Endothelial cell of umbilical vein (primary cell): ENCODE data around the gene CMTM8. TPM values are rescaled to one million over a fixed set of nuclear protein-coding genes. Genes with fewer than 3 reads are reported as not detected.

ENCODE experiments used
- polyA plus RNA-seq, 4 experiments: library from polyadenylated mRNA; depleted of rRNA in 3 of 4; stranded (reverse) in 3 of 4; unstranded in 1 of 4; fragments of >200 nt; gene quantifications; 2 replicates each; pipeline versions ENCODE4 v1.2.1 to v1.2.3, GENCODE V29; 2011 to 2012; ENCODE audit warnings: missing spikeins in 1 of 4
- small RNA-seq: library from RNA; depleted of rRNA; stranded (forward); fragments of <200 nt; gene quantifications from one replicate; pipeline ENCODE3, GENCODE V24; 2012; ENCODE audit warnings: low replicate concordance, low read depth; ENCODE audit not compliant: insufficient read depth, insufficient read length
- total RNA-seq: library from RNA; stranded (reverse); gene quantifications from 2 replicates; pipeline ENCODE4 v1.2.3, GENCODE V29; 2021

Gene CMTM8
- total and polyA plus RNA-seq, 2 donors (not counting 3 experiments of a cell fraction or from before 2014, with no cell fraction given): 7.3 to 11.9 TPM

Small RNAs within 50 kb of the gene (small RNA-seq; reads per million reads assigned to genes)
- not detected for gene AC097639.2

Other genes with a start within 250 kb of the CMTM8 start
- 11.3 and 12.9 TPM in 2 replicates for gene GPD1L, start 132.1 kb upstream of the CMTM8 start, total RNA-seq
- 4.0 and 5.1 TPM in 2 replicates for gene GPD1L, start 132.1 kb upstream of the CMTM8 start, polyA plus RNA-seq
- gene CMTM7, start 153.2 kb downstream of the CMTM8 start, total RNA-seq: 44.7 and 47.1 TPM in 2 replicates
- gene CMTM7, start 153.2 kb downstream of the CMTM8 start, polyA plus RNA-seq: 88.5 and 102 TPM in 2 replicates